ENCODE measurements around the gene MYPOP.

The MYPOP gene

DNA sequence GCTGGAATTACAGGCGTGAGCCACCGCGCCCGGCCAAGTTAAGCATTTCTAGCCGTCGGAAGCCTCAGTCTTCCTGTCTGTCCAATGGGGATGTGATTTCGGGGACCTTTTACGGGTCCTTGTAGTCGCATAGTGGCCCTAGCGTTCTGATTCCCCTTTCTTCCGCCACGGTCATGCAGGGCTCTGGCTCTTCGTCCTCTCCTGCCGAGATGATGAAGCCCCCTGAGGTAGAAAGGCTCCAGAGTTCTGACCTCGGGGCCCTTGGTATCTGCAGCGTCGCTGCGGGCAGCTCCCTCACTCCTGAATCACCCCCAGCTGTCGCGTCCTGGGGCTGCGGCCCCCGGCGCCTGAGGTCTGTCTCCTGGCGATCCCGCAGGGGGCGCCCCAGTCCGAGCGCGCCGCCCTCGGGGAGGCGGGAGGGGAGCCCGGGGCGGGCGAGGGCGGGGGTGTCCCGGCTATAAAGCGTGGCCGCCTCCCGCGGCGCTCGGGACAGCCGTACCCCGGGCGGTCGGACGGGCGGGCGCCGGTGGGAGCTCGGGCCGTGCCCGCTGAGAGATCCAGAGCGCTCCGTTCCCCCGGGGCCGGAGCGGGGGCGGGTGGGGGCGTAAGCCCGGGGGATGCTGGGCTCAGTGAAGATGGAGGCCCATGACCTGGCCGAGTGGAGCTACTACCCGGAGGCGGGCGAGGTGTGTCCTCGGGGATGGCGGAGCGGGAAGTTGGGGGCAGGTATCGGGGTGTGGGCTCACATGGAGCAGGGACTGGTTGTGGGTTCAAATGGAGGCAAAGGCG is 38.4 kb downstream of the MYPOP start, which contains the start of gene FOXA3:
Gene FOXA3, plus strand, starts transcription at position 487 of the 789 bp plus-strand sequence. Its CDS starts 131 bp downstream, at position 618.
- Histone ChIP-seq H3K4me1 (ENCODE audit: insufficient read depth, low read length, severe bottlenecking) (peaks cover 32% of the 10 kb centered on the region), H3K9me2 (ENCODE audit: low read depth, low read length) (no peaks in the 10 kb centered on the region), H3K4me3 (ENCODE audit: low read depth, low read length, poor library complexity, severe bottlenecking) (peak within 1 kb of the TSS; percentile 94), H3K36me3 (ENCODE audit: insufficient read depth, low read length) (peaks cover 12% of the 10 kb centered on the region), H3K9ac (ENCODE audit: low read length) (peak within 1 kb of the TSS; percentile 49), H3K4me2 (ENCODE audit: low read length) (peak within 1 kb of the TSS; percentile 89), H2AFZ (ENCODE audit: low read length) (peak within 1 kb of the TSS; percentile 94), H3K79me2 (ENCODE audit: insufficient read depth, low read length) (peaks cover 13% of the 10 kb centered on the region; the same call in 1 of the 2 replicates), H3K27me3 (ENCODE audit: insufficient read depth, low read length) (no peaks in the 10 kb centered on the region), H4K20me1 (ENCODE audit: insufficient read depth, low read length) (no peaks in the 10 kb centered on the region), H3K9me3 (ENCODE audit: low read length) (no peaks in the 10 kb centered on the region), H3K27ac (ENCODE audit: low read depth, low read length, poor library complexity, severe bottlenecking) (no peak within 1 kb of the TSS), H3F3A (ENCODE audit: insufficient read depth, low read length) (0 out of 2 replicates have a peak, but pooled peaks cover 3% of the 10 kb centered on the region)
- peak; percentile 65 for TF ChIP-seq CTCF (IDR thresholded peaks at IDR 0.05; ENCODE audit: low read length)
- no peak for TF ChIP-seq EZH2 (IDR thresholded peaks at IDR 0.05; ENCODE audit: borderline replicate concordance, low read length)

GRCh38 chr19:45863335-45863839 is 39.0 kb downstream of the MYPOP start:
- peaks cover 15% of the 10 kb centered on the region for H3K36me3 ChIP-seq (ENCODE audit: insufficient read depth, low read length)
- peak overlapping the region; percentile 94 for H2AFZ ChIP-seq (ENCODE audit: low read length)
- no peak overlapping the region for H3K27ac ChIP-seq (ENCODE audit: low read depth, low read length, poor library complexity, severe bottlenecking)
- H3K4me2 ChIP-seq (ENCODE audit: low read length), result peak overlapping the region; percentile 89
- no peak for TF ChIP-seq CTCF (IDR thresholded peaks at IDR 0.05; ENCODE audit: low read length)
- no peak for TF ChIP-seq EZH2 (IDR thresholded peaks at IDR 0.05; ENCODE audit: borderline replicate concordance, low read length)
- peaks cover 13% of the 10 kb centered on the region; the same call in 1 of the 2 replicates for H3K79me2 ChIP-seq (ENCODE audit: insufficient read depth, low read length)
- no peaks in the 10 kb centered on the region for H3K27me3 ChIP-seq (ENCODE audit: insufficient read depth, low read length)
- no peaks in the 10 kb centered on the region for H4K20me1 ChIP-seq (ENCODE audit: insufficient read depth, low read length)
- no peaks in the 10 kb centered on the region for H3K9me3 ChIP-seq (ENCODE audit: low read length)
- H3F3A ChIP-seq (ENCODE audit: insufficient read depth, low read length), result 0 out of 2 replicates have a peak, but pooled peaks cover 3% of the 10 kb centered on the region
- peak overlapping the region; percentile 94 for H3K4me3 ChIP-seq (ENCODE audit: low read depth, low read length, poor library complexity, severe bottlenecking)
- H3K9me2 ChIP-seq (ENCODE audit: low read depth, low read length), result no peaks in the 10 kb centered on the region
- peaks cover 32% of the 10 kb centered on the region for H3K4me1 ChIP-seq (ENCODE audit: insufficient read depth, low read length, severe bottlenecking)
- peak overlapping the region; percentile 49 for H3K9ac ChIP-seq (ENCODE audit: low read length)

GRCh38 chr19:45862564-45863334 is 39.7 kb downstream of the MYPOP start, which contains the start of gene SYMPK:
TSS of gene SYMPK (minus strand) at chr19:45863147. CDS start at chr19:45854495, 8,652 bp downstream.
- Histone ChIP-seq H4K20me1 (ENCODE audit: insufficient read depth, low read length) (no peaks in the 10 kb centered on the region), H3K27me3 (ENCODE audit: insufficient read depth, low read length) (no peaks in the 10 kb centered on the region), H3K9me3 (ENCODE audit: low read length) (no peaks in the 10 kb centered on the region), H3K79me2 (ENCODE audit: insufficient read depth, low read length) (peaks cover 13% of the 10 kb centered on the region; the same call in 1 of the 2 replicates), H3K4me2 (ENCODE audit: low read length) (peak within 1 kb of the TSS; percentile 98), H3K9ac (ENCODE audit: low read length) (peak within 1 kb of the TSS; percentile 90), H3F3A (ENCODE audit: insufficient read depth, low read length) (0 out of 2 replicates have a peak, but pooled peaks cover 3% of the 10 kb centered on the region), H3K36me3 (ENCODE audit: insufficient read depth, low read length) (peaks cover 19% of the 10 kb centered on the region), H2AFZ (ENCODE audit: low read length) (peak within 1 kb of the TSS; percentile 94), H3K9me2 (ENCODE audit: low read depth, low read length) (no peaks in the 10 kb centered on the region), H3K27ac (ENCODE audit: low read depth, low read length, poor library complexity, severe bottlenecking) (peak within 1 kb of the TSS; percentile 68), H3K4me1 (ENCODE audit: insufficient read depth, low read length, severe bottlenecking) (peaks cover 32% of the 10 kb centered on the region), H3K4me3 (ENCODE audit: low read depth, low read length, poor library complexity, severe bottlenecking) (peak within 1 kb of the TSS; percentile 94)
- TF ChIP-seq EZH2 (IDR thresholded peaks at IDR 0.05; ENCODE audit: borderline replicate concordance, low read length) (no peak), CTCF (IDR thresholded peaks at IDR 0.05; ENCODE audit: low read length) (no peak)

Data from OCI-LY1 (cell line).